H9 (cell line): Measurements from ENCODE around the gene EVC. TPM values are rescaled to one million over a fixed set of nuclear protein-coding genes. Genes with fewer than 3 reads are reported as not detected.

Experiments used
- DNase-seq: peaks from one replicate; pipeline ENCODE4 v3.0.0-alpha.2; 2017
- H2AFZ ChIP-seq: one replicate; pipeline ENCODE4 v1.6.1; 2013; ENCODE audit warnings: mild to moderate bottlenecking, low read length, control low read depth, moderate library complexity
- H2AK5ac ChIP-seq: 2 replicates; pipeline ENCODE4 v1.6.1; 2013; ENCODE audit warnings: low read length, control low read depth, mixed read lengths; ENCODE audit not compliant: insufficient read length
- H2BK120ac ChIP-seq: one replicate; pipeline ENCODE4 v1.6.1; 2013; ENCODE audit warnings: low read depth, mild to moderate bottlenecking, low read length, control low read depth, inconsistent platforms; ENCODE audit not compliant: poor library complexity, severe bottlenecking
- H2BK12ac ChIP-seq: 2 replicates; pipeline ENCODE4 v1.6.1; 2013; ENCODE audit warnings: low read length, control low read depth, mixed read lengths, low read depth; ENCODE audit not compliant: insufficient read length
- H2BK15ac ChIP-seq: 2 replicates; pipeline ENCODE4 v1.6.1; 2013; ENCODE audit warnings: low read depth, low read length, control low read depth
- H2BK20ac ChIP-seq: one replicate; pipeline ENCODE4 v1.6.1; 2013; ENCODE audit warnings: low read depth, mild to moderate bottlenecking, low read length, control low read depth, inconsistent platforms; ENCODE audit not compliant: poor library complexity, severe bottlenecking
- H2BK5ac ChIP-seq: 2 replicates; pipeline ENCODE4 v1.6.1; 2013; ENCODE audit warnings: low read length, control low read depth, mixed read lengths; ENCODE audit not compliant: insufficient read length
- H3K14ac ChIP-seq: 2 replicates; pipeline ENCODE4 v1.6.1; 2013; ENCODE audit warnings: low read length, control low read depth; ENCODE audit not compliant: insufficient read depth
- H3K18ac ChIP-seq: 2 replicates; pipeline ENCODE4 v1.6.1; 2013; ENCODE audit warnings: low read depth, mild to moderate bottlenecking, mixed read lengths, low read length, control low read depth; ENCODE audit not compliant: insufficient read length
- H3K23ac ChIP-seq: 2 replicates; pipeline ENCODE4 v1.6.1; 2013; ENCODE audit warnings: low read length, control low read depth, mixed read lengths, low read depth; ENCODE audit not compliant: insufficient read length
- H3K23me2 ChIP-seq: 2 replicates; pipeline ENCODE4 v1.6.1; 2013; ENCODE audit warnings: low read depth, mild to moderate bottlenecking, mixed read lengths, low read length, control low read depth; ENCODE audit not compliant: insufficient read length, poor library complexity, severe bottlenecking
- H3K27ac ChIP-seq: 2 replicates; pipeline ENCODE4 v1.5.1; 2013; ENCODE audit warnings: low read length, control low read depth, mixed read lengths, low read depth; ENCODE audit not compliant: insufficient read length
- H3K27me3 ChIP-seq: 2 replicates; pipeline ENCODE4 v1.6.1; 2013; ENCODE audit warnings: low read length, control low read depth, inconsistent platforms; ENCODE audit not compliant: insufficient read depth
- H3K4ac ChIP-seq: 2 replicates; pipeline ENCODE4 v1.6.1; 2013; ENCODE audit warnings: low read depth, mild to moderate bottlenecking, control low read depth, inconsistent platforms, low read length, moderate library complexity
- H3K4me1 ChIP-seq: 2 replicates; pipeline ENCODE4 v1.6.1; 2013; ENCODE audit warnings: low read length, control low read depth, inconsistent platforms; ENCODE audit not compliant: insufficient read depth
- H3K4me2 ChIP-seq: 2 replicates; pipeline ENCODE4 v1.6.1; 2013; ENCODE audit warnings: low read length, control low read depth, mixed read lengths; ENCODE audit not compliant: insufficient read length, insufficient read depth
- H3K56ac ChIP-seq: 2 replicates; pipeline ENCODE4 v1.6.1; 2013; ENCODE audit warnings: low read depth, mild to moderate bottlenecking, mixed read lengths, low read length, control low read depth; ENCODE audit not compliant: insufficient read length
- H3K79me1 ChIP-seq: 2 replicates; pipeline ENCODE4 v1.6.1; 2013; ENCODE audit warnings: low read depth, mild to moderate bottlenecking, moderate library complexity, low read length, control low read depth, inconsistent platforms; ENCODE audit not compliant: insufficient read depth, poor library complexity, severe bottlenecking
- H3K79me2 ChIP-seq: 2 replicates; pipeline ENCODE4 v1.6.1; 2013; ENCODE audit warnings: low read length, control low read depth, inconsistent platforms; ENCODE audit not compliant: insufficient read depth
- H3K9ac ChIP-seq: 2 replicates; pipeline ENCODE4 v1.6.1; 2013; ENCODE audit warnings: low read length, control low read depth, mixed read lengths; ENCODE audit not compliant: insufficient read length; ENCODE audit errors: extremely low read depth
- H3K9me3 ChIP-seq: one replicate; pipeline ENCODE4 v1.6.1; 2013; ENCODE audit warnings: low read depth, low read length, inconsistent platforms; ENCODE audit not compliant: control insufficient read depth
- H3T11ph ChIP-seq: one replicate; pipeline ENCODE4 v1.6.1; 2013; ENCODE audit warnings: mild to moderate bottlenecking, low read length, control low read depth, inconsistent platforms
- H4K20me1 ChIP-seq: one replicate; pipeline ENCODE4 v1.6.1; 2013; ENCODE audit not compliant: control insufficient read depth, insufficient read length, insufficient read depth
- H4K5ac ChIP-seq: 2 replicates; pipeline ENCODE4 v1.6.1; 2013; ENCODE audit warnings: low read depth, mild to moderate bottlenecking, mixed read lengths, low read length, control low read depth; ENCODE audit not compliant: insufficient read length
- H4K8ac ChIP-seq: replicated peaks from 2 replicates; pipeline ENCODE4 v1.6.1; 2013; ENCODE audit warnings: low read length, control low read depth, mixed read lengths, low read depth; ENCODE audit not compliant: insufficient read length
- H4K91ac ChIP-seq: 2 replicates; pipeline ENCODE4 v1.6.1; 2013; ENCODE audit warnings: low read depth, mild to moderate bottlenecking, moderate library complexity, mixed read lengths, low read length, control low read depth; ENCODE audit not compliant: insufficient read length
- H3K27ac Mint-ChIP-seq, 3 experiments: 2 replicates in 2 of 3; 3 replicates in 1 of 3; pipeline ENCODE4 v1.8.0; 2020 to 2021; ENCODE audit warnings: mixed read lengths in 3 of 3, mild to moderate bottlenecking in 1 of 3, moderate library complexity in 1 of 3
- H3K27me3 Mint-ChIP-seq: 2 replicates; pipeline ENCODE4 v1.8.0; 2021; ENCODE audit warnings: low read depth, mild to moderate bottlenecking, moderate library complexity, mixed read lengths
- H3K36me3 Mint-ChIP-seq, 3 experiments: 2 replicates in 2 of 3; 3 replicates in 1 of 3; pipeline ENCODE4 v1.8.0; 2020 to 2021; ENCODE audit warnings: low read depth in 3 of 3, mixed read lengths in 3 of 3; ENCODE audit not compliant: insufficient read depth in 1 of 3
- H3K4me1 Mint-ChIP-seq, 2 experiments: 2 replicates each; pipeline ENCODE4 v1.8.0; 2020; ENCODE audit warnings: mixed read lengths in 2 of 2
- H3K4me3 Mint-ChIP-seq, 2 experiments: 2 replicates in 1 of 2; 3 replicates in 1 of 2; pipeline ENCODE4 v1.8.0; 2020 to 2021; ENCODE audit warnings: mild to moderate bottlenecking in 2 of 2, mixed read lengths in 2 of 2, moderate library complexity in 1 of 2
- H3K9me3 Mint-ChIP-seq, 2 experiments: 2 replicates in 1 of 2; 3 replicates in 1 of 2; pipeline ENCODE4 v1.8.0; 2020; ENCODE audit warnings: mild to moderate bottlenecking in 2 of 2, mixed read lengths in 2 of 2, moderate library complexity in 1 of 2
- WGBS: extraction: QIAGEN DNeasy Blood & Tissue Kit; methylation state at CpG from one replicate; pipeline ENCODE4 v1.1.7; 2013; ENCODE audit warnings: missing lambda C conversion rate, low lambda C conversion rate, mixed read lengths; ENCODE audit not compliant: insufficient read length; ENCODE audit errors: extremely low coverage; 5-methylcytosine and 5-hydroxymethylcytosine counted together
- total RNA-seq: library from RNA; stranded (reverse); gene quantifications from 2 replicates; pipeline ENCODE4 v1.2.1, GENCODE V29; 2021
- TF ChIP-seq, protein P1 (sequence below): fragments of 200-600 bp; sonication (generic); conservative IDR thresholded peaks from 3 replicates; pipeline ENCODE4 v1.8.0; 2021; ENCODE audit warnings: antibody characterized with exemption, mild to moderate bottlenecking

EVC gene
- total RNA-seq, 1 experiment from 2014 or later: 10.1 TPM

DNA sequence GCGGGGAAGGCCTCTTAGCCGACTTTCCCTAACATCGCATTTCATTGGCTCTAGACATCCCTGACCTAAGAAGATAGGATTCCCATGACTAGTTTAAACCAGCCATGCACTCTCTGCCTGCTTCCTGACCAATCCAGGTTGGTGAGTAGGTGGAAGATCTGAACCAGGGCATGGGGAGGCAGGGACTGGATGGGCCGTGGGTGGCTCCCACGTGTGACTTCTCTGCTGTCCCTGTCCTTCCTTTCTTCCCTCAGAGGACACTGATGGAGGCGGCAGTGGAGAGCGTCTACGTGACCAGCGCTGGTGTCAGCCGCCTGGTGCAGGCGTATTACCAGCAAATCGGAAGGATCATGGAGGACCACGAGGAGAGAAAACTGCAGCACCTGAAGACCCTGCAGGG, 90.7 kb downstream of the EVC start:
- no peaks in the 10 kb centered on the region for H3K79me1 ChIP-seq
- H3K4me1 ChIP-seq: no peaks in the 10 kb centered on the region
- Mint-ChIP-seq H3K36me3 (peaks cover 16 to 29% (median 24%) of the 10 kb centered on the region in 3 experiments; a peak in 6 of 7 replicates), H3K27ac (no peak overlapping the region; a peak in 1 of 7 replicates), H3K4me1 (no peaks in the 10 kb centered on the region), H3K4me3 (no peak overlapping the region), H3K9me3 (no peaks in the 10 kb centered on the region), H3K27me3 (no peaks in the 10 kb centered on the region; the same call in 1 of the 2 replicates)
- no peak for DNase-seq
- no peaks in the 10 kb centered on the region for H3K9me3 ChIP-seq
- no peak overlapping the region for H2BK12ac ChIP-seq
- no peak overlapping the region for H3K9ac ChIP-seq
- no peaks in the 10 kb centered on the region for H4K20me1 ChIP-seq
- TF ChIP-seq, protein P1, sequence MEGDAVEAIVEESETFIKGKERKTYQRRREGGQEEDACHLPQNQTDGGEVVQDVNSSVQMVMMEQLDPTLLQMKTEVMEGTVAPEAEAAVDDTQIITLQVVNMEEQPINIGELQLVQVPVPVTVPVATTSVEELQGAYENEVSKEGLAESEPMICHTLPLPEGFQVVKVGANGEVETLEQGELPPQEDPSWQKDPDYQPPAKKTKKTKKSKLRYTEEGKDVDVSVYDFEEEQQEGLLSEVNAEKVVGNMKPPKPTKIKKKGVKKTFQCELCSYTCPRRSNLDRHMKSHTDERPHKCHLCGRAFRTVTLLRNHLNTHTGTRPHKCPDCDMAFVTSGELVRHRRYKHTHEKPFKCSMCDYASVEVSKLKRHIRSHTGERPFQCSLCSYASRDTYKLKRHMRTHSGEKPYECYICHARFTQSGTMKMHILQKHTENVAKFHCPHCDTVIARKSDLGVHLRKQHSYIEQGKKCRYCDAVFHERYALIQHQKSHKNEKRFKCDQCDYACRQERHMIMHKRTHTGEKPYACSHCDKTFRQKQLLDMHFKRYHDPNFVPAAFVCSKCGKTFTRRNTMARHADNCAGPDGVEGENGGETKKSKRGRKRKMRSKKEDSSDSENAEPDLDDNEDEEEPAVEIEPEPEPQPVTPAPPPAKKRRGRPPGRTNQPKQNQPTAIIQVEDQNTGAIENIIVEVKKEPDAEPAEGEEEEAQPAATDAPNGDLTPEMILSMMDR: no peak
- no peak overlapping the region for H4K8ac ChIP-seq
- H3K18ac ChIP-seq: no peak overlapping the region
- no peak overlapping the region for H3K23ac ChIP-seq
- H2AK5ac ChIP-seq: no peak overlapping the region
- no CpG with 5 or more reads among the region's 13 CpGs for WGBS
- no peak overlapping the region for H3K56ac ChIP-seq
- no peak overlapping the region for H4K91ac ChIP-seq
- H3K4me2 ChIP-seq: no peak overlapping the region
- no peak overlapping the region for H3K27ac ChIP-seq
- no peak overlapping the region for H2BK15ac ChIP-seq
- no peak overlapping the region for H3T11ph ChIP-seq
- no peak overlapping the region for H3K4ac ChIP-seq
- H3K23me2 ChIP-seq: no peaks in the 10 kb centered on the region
- no peaks in the 10 kb centered on the region for H3K27me3 ChIP-seq
- no peak overlapping the region for H2BK120ac ChIP-seq
- no peak overlapping the region for H2BK20ac ChIP-seq
- no peak overlapping the region for H4K5ac ChIP-seq
- H3K14ac ChIP-seq: no peak overlapping the region; the same call in 1 of the 2 replicates
- H2AFZ ChIP-seq: no peak overlapping the region
- no peak overlapping the region for H2BK5ac ChIP-seq
- no peaks in the 10 kb centered on the region for H3K79me2 ChIP-seq
